Endometrium (tissue), 2 donors: ENCODE results near the gene ZNF565.
A peak's percentile ranks its signal among the peaks of the same experiment; 100 is the strongest.
"Not testable (repeated sequence)": the region's sequence is repeated elsewhere in the genome, so short reads cannot be mapped to it uniquely, and the experiment has no call there.

Experiments
- FAIRE-seq: peaks from 2 replicates; lab custom pipeline; 2012; peaks lifted over from hg19 to GRCh38; lab: Jason Lieb, UNC
- donor health status: control.
- donor health status: control.

ZNF565 gene

DNA sequence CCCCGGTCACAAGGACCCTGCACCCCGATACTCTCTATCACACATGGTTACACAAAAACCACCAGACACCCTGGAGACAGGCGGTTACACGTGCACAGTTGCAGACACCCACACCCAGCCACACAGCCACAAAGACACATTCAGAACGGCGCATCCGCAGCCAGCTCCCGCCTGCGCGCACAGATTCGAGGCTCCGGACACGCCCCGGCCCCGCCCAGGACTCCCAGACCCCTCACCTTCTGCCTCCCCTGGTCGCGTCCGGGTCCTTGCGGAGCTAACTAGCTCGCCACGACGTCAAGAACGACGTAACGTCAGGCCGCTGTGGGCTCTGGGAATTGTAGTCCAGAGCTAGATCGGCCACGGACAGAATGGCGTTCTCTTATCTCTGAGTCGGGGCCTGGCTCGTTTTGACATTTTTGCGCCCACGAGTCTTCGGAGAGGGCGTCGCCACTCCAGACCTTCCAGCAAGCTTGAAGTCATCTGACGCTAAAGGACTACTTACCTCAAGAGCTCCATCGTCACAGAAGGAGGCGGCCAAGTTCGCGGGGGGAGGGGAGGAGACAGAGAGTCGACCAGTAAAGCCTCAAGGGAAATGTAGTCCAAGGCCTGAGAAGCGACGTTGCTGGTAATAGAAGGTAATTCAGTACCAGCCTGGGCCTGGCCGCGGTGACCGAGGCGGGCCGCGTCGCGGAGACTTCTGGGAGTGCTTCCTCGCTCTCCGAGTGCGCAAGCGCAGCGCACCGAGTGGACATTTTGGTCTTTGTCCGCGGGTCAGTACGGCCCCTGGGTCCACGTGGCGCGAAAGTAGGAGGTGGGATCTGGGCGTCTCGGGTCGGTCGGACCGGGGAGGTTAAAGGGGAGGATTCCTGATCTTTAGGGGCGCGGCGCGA, at the start of gene ZNF565, which contains the start of gene ZNF146:
ZNF565 (minus strand) TSS at position 280 of the 890 bp plus-strand sequence. CDS start 12,680 bp downstream, outside the sequence.
ZNF146 (plus strand) TSS at position 721 of the 890 bp plus-strand sequence. CDS start 21,335 bp downstream, outside the sequence.
- peak; percentile 91 for FAIRE-seq

DNA sequence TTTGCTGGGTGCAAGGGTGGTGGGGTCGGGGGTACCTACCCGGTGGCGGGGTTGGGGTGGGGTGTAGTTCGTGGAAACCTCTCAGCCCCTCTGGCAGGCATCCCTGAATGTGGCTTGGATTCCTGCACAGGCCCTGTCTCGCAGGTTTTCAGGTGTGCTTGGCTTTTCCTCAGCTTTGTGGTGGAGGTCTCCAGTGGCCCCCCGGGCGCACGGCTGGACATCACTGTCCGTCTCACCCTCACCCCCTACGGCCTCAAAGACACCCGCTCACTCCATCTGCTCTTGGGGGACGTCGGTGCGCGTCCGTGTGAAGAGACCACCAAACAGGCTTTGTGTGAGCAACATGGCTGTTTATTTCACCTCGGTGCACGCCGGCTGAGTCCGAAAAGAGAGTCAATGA, 44.7 kb upstream of the ZNF565 start:
- FAIRE-seq = no peak

DNA sequence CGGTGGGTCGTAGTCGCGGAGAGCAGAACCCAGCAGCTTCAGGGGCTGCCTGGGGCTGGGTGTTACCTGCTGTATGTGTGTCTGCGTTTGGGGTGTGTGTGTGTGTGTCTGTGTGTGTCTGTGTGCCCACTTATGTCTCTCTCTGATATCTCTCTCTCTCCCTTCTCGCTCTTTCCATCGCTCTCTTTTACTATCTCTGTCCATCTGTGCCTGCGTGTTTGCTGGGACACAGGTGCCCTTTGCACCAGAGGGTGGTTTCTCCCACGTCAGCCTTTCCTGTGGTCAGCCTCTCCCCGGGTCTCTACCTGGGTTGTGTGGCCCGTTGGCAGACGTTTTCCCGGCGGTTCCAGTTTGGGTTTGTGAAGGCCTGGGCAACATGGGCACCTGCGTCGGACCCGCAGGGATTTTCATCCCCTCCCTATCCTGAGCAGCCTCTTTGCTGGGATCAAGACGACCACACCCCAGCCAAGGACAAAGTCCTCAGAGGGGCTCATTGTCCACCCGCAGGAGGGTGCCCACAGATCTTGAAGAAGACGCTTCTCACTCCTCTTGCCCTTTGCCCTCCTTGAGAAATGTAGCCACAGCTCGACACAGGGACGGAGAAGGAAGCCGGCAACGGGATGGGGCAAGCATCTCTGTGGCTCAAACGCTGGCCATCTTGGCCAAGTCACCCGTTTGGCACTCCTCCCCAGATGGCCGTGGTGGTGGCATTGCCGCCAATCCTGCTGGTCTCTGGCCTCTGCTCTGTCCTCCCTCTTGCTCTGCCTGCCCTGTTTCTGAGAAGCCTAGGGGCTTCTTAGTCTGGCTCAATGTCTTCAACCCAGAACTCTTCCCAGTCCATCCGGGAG, 43.8 kb upstream of the ZNF565 start:
- no peak for FAIRE-seq

DNA sequence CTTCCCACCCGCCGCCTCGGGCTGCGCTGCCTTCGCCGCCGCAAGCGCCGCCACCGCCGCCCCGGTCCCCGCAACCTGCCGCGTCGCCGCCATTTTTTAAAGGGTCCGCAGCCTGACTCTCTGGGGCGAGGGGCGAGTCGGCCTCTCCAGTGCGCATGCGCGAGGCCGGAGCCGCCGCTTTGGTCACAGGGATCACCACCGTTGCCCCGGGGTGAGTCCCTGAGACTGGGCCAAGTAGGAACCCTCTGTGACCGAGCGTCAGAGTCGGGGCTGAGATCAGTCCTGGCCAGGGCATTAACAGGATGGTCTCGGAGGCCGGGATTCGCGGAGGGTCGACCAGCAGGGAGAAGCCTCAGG, 43.0 kb upstream of the ZNF565 start:
- no peak for FAIRE-seq

- no peak for FAIRE-seq
Observed at GRCh38 chr19:36256853-36257519, 42.5 kb upstream of the ZNF565 start.

GRCh38 chr19:36256064-36256463, 41.6 kb upstream of the ZNF565 start:
- no peak for FAIRE-seq

DNA sequence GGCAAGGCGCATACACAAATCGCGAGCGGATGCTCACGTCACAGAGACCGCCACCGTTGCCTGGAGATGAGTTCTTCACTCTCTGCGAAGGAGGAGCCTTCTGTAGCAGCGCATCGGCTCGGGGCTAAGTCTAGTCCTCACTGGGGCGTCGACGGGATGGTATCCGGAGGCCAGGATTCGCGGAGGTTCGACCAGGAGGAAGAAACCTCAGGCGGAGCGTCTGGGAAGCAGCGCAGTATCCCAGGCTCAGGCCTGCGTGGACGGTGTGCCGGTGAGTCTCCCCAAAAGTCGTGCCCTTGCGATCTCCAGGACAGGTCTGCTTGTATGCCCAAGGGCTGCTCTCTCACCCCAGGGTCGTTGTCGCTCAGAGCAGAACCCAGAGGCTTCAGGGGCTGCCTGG, 40.9 kb upstream of the ZNF565 start:
- FAIRE-seq = no peak

GRCh38 chr19:36254848-36255247, 40.4 kb upstream of the ZNF565 start:
- FAIRE-seq = no peak

- FAIRE-seq = no peak
Observed at GRCh38 chr19:36252047-36252446, 37.6 kb upstream of the ZNF565 start.

- FAIRE-seq = no peak
Observed at GRCh38 chr19:36246006-36246481, 31.6 kb upstream of the ZNF565 start.

- FAIRE-seq = no peak
Observed at GRCh38 chr19:36245210-36246005, 30.9 kb upstream of the ZNF565 start.

DNA sequence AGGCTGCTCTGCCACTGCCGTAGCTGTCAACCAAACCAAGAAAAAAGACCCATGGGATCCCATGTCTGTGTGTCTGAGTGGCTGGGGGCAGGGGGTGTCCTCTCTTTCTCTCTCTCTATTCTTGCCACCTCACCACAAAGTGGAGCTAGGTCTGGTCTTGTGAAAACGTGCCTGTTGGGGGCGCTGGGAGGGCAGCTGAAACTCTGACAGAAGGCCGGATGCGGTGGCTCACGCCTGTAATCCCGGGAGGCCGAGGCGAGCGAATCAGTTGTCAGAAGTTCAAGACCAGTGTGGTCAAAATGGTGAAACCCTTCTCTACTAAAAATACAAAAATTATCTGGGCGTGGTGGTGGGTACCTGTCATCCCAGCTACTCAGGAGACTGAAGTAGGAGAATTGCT, 29.6 kb upstream of the ZNF565 start:
- no peak for FAIRE-seq

DNA sequence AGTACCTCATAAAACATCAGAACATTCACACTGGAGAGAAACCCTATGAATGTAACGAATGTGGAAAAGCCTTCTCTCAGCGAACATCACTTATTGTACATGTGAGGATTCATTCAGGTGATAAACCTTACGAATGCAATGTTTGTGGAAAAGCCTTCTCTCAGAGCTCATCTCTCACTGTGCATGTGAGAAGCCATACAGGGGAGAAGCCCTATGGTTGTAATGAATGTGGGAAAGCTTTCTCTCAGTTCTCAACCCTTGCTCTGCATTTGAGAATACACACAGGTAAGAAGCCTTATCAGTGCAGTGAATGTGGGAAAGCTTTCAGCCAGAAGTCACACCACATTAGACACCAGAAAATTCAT, 22.5 kb upstream of the ZNF565 start:
- FAIRE-seq = no peak

GRCh38 chr19:36236304-36236945, 22.0 kb upstream of the ZNF565 start:
- no peak for FAIRE-seq

DNA sequence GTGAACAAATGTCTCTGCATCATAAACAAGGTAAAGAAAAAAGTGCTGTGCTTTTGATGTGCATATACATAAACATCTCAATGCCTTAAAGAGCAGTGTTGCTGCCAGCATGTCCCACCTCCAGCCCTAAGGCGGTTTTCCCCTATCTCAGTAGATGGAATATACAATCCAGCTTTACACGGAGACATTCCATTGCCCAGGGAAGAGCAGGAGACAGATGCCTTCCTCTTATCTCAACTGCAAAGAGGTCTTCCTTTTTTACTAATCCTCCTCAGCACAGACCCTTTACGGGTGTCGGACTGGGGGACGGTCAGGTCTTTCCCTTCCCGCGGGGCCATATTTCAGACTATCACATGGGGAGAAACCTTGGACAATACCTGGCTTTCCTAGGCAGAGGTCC, 19.2 kb upstream of the ZNF565 start:
- not testable (repeated sequence) for FAIRE-seq

GRCh38 chr19:36225219-36225892, 10.9 kb upstream of the ZNF565 start:
- peak; percentile 12 for FAIRE-seq

DNA sequence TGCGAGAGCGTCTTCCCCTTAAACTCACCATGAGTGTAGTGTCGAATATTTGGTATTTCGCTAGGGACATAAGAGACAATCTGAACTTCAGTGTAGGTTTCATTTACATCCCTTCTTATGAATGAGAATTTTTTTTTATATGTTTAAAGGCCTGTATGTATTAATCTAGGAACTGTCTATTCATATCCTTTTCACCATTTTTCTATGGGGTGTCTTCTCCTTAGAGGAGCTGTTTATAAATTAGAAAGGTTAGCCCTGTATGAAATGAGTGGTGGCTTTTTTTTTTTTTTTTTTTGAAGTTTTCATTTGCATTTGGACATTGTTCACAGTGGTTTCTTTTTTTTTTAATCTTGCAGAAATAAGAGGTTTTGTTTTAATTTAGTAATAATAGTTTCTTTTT, 8.0 kb upstream of the ZNF565 start:
- no peak for FAIRE-seq

- no peak for FAIRE-seq
Observed at GRCh38 chr19:36221474-36221873, 7.0 kb upstream of the ZNF565 start.

GRCh38 chr19:36215276-36216123, 1.0 kb upstream of the ZNF565 start:
- no peak for FAIRE-seq
